K562 (cell line): Measurements from ENCODE around the gene GSTM5. TPM values are rescaled to one million over a fixed set of nuclear protein-coding genes. Genes with fewer than 3 reads are reported as not detected.

Experiments used
- ARID1B ChIP-seq: fragments of 450-650 bp; IDR thresholded peaks from 2 replicates; pipeline ENCODE4 v1.6.1; 2016; ENCODE audit warnings: antibody characterized with exemption, mild to moderate bottlenecking, inconsistent platforms
- HEY1 ChIP-seq: fragments of 250-450 bp; sonication (Bioruptor Pico); IDR thresholded peaks from 2 replicates; pipeline ENCODE4 v1.5.0; 2020; ENCODE audit warnings: mild to moderate bottlenecking, moderate library complexity, borderline replicate concordance
- HLTF ChIP-seq: fragments of 450-650 bp; IDR thresholded peaks from 2 replicates; pipeline ENCODE4 v1.6.1; 2016
- JUN ChIP-seq, 2 experiments: sonication (generic) in 1 of 2; formaldehyde crosslinking in 1 of 2; IDR thresholded peaks; 2 replicates each; pipeline versions ENCODE4 v1.6.1 to v1.8.0; 2012 to 2022; ENCODE audit warnings: borderline replicate concordance in 2 of 2, mild to moderate bottlenecking in 2 of 2, improper control_type of control experiment in 1 of 2, low read depth in 1 of 2, low read length in 1 of 2, missing genetic modification reagents in 1 of 2
- MECOM ChIP-seq: fragments of 250-450 bp; sonication (Bioruptor Pico); IDR thresholded peaks from 2 replicates; pipeline ENCODE4 v1.8.0; 2022; ENCODE audit warnings: inconsistent platforms
- MEF2D ChIP-seq: conservative IDR thresholded peaks from 2 replicates; pipeline ENCODE4 v1.6.1; 2016; ENCODE audit warnings: low read depth, missing genetic modification characterization, missing compliant biosample characterization
- NR4A1 ChIP-seq, 2 experiments: fragments of 250-450 bp in 1 of 2; fragments of 450-650 bp in 1 of 2; sonication (Bioruptor Pico) in 1 of 2; IDR thresholded peaks; 2 replicates each; pipeline versions ENCODE4 v1.4.0 to v1.6.1; 2016 to 2020; ENCODE audit warnings: mild to moderate bottlenecking in 2 of 2, missing compliant biosample characterization in 1 of 2, missing genetic modification characterization in 1 of 2, moderate library complexity in 1 of 2
- PPARD ChIP-seq: fragments of 250-450 bp; sonication (Bioruptor Pico); IDR thresholded peaks from 2 replicates; pipeline ENCODE4 v1.8.0; 2022; ENCODE audit warnings: inconsistent platforms, mild to moderate bottlenecking, moderate library complexity
- PTTG1 ChIP-seq: fragments of 450-650 bp; IDR thresholded peaks from 2 replicates; pipeline ENCODE4 v1.6.1; 2016; ENCODE audit warnings: low read depth, mild to moderate bottlenecking, missing genetic modification characterization, missing compliant biosample characterization
- SMARCA4 ChIP-seq: fragments of 450-650 bp; IDR thresholded peaks from 2 replicates; pipeline ENCODE4 v1.6.1; 2016
- TRIM28 ChIP-seq: fragments of 450-650 bp; IDR thresholded peaks from 2 replicates; pipeline ENCODE4 v1.6.1; 2017
- ZEB2 ChIP-seq: fragments of 450-650 bp; IDR thresholded peaks from 2 replicates; pipeline ENCODE4 v1.6.1; 2016
- polyA plus RNA-seq, 8 experiments: library from polyadenylated mRNA; depleted of rRNA in 4 of 8; stranded (reverse) in 5 of 8; unstranded in 3 of 8; fragments of >200 nt; fragmentation: Nextera tagmentation in 2 of 8; fragmentation: Illumina TruSeq in 1 of 8; extraction: Ambion mirVana in 2 of 8; extraction: Trizol in 1 of 8; gene quantifications; 2 replicates each; pipeline versions ENCODE4 v1.2.1 to v1.2.3, GENCODE V29; 2011 to 2014; ENCODE audit warnings: inconsistent platforms in 1 of 8, missing spikeins in 1 of 8
- total RNA-seq, 7 experiments: library from RNA; depleted of rRNA in 6 of 7; stranded (reverse); fragments of >200 nt in 6 of 7; fragmentation: Illumina TruSeq in 2 of 7; extraction: Trizol in 2 of 7; gene quantifications; 2 replicates each; pipeline versions ENCODE4 v1.2.1 to v1.2.3, GENCODE V29; 2011 to 2021; ENCODE audit warnings: low replicate concordance in 1 of 7
- TF ChIP-seq, protein P1 (sequence below): fragments of 450-650 bp; IDR thresholded peaks from 2 replicates; pipeline ENCODE4 v1.6.1; 2016; ENCODE audit warnings: mild to moderate bottlenecking, moderate library complexity
- TF ChIP-seq, protein P2 (sequence below): IDR thresholded peaks from 2 replicates; pipeline ENCODE4 v1.6.1; 2012; ENCODE audit warnings: low read depth, low read length, improper control_type of control experiment, borderline replicate concordance

The GSTM5 gene
- total and polyA plus RNA-seq, 9 of the 15 experiments (the other 6 are each of a cell fraction or from before 2014, with no cell fraction given): not detected

- TF ChIP-seq, protein P1, sequence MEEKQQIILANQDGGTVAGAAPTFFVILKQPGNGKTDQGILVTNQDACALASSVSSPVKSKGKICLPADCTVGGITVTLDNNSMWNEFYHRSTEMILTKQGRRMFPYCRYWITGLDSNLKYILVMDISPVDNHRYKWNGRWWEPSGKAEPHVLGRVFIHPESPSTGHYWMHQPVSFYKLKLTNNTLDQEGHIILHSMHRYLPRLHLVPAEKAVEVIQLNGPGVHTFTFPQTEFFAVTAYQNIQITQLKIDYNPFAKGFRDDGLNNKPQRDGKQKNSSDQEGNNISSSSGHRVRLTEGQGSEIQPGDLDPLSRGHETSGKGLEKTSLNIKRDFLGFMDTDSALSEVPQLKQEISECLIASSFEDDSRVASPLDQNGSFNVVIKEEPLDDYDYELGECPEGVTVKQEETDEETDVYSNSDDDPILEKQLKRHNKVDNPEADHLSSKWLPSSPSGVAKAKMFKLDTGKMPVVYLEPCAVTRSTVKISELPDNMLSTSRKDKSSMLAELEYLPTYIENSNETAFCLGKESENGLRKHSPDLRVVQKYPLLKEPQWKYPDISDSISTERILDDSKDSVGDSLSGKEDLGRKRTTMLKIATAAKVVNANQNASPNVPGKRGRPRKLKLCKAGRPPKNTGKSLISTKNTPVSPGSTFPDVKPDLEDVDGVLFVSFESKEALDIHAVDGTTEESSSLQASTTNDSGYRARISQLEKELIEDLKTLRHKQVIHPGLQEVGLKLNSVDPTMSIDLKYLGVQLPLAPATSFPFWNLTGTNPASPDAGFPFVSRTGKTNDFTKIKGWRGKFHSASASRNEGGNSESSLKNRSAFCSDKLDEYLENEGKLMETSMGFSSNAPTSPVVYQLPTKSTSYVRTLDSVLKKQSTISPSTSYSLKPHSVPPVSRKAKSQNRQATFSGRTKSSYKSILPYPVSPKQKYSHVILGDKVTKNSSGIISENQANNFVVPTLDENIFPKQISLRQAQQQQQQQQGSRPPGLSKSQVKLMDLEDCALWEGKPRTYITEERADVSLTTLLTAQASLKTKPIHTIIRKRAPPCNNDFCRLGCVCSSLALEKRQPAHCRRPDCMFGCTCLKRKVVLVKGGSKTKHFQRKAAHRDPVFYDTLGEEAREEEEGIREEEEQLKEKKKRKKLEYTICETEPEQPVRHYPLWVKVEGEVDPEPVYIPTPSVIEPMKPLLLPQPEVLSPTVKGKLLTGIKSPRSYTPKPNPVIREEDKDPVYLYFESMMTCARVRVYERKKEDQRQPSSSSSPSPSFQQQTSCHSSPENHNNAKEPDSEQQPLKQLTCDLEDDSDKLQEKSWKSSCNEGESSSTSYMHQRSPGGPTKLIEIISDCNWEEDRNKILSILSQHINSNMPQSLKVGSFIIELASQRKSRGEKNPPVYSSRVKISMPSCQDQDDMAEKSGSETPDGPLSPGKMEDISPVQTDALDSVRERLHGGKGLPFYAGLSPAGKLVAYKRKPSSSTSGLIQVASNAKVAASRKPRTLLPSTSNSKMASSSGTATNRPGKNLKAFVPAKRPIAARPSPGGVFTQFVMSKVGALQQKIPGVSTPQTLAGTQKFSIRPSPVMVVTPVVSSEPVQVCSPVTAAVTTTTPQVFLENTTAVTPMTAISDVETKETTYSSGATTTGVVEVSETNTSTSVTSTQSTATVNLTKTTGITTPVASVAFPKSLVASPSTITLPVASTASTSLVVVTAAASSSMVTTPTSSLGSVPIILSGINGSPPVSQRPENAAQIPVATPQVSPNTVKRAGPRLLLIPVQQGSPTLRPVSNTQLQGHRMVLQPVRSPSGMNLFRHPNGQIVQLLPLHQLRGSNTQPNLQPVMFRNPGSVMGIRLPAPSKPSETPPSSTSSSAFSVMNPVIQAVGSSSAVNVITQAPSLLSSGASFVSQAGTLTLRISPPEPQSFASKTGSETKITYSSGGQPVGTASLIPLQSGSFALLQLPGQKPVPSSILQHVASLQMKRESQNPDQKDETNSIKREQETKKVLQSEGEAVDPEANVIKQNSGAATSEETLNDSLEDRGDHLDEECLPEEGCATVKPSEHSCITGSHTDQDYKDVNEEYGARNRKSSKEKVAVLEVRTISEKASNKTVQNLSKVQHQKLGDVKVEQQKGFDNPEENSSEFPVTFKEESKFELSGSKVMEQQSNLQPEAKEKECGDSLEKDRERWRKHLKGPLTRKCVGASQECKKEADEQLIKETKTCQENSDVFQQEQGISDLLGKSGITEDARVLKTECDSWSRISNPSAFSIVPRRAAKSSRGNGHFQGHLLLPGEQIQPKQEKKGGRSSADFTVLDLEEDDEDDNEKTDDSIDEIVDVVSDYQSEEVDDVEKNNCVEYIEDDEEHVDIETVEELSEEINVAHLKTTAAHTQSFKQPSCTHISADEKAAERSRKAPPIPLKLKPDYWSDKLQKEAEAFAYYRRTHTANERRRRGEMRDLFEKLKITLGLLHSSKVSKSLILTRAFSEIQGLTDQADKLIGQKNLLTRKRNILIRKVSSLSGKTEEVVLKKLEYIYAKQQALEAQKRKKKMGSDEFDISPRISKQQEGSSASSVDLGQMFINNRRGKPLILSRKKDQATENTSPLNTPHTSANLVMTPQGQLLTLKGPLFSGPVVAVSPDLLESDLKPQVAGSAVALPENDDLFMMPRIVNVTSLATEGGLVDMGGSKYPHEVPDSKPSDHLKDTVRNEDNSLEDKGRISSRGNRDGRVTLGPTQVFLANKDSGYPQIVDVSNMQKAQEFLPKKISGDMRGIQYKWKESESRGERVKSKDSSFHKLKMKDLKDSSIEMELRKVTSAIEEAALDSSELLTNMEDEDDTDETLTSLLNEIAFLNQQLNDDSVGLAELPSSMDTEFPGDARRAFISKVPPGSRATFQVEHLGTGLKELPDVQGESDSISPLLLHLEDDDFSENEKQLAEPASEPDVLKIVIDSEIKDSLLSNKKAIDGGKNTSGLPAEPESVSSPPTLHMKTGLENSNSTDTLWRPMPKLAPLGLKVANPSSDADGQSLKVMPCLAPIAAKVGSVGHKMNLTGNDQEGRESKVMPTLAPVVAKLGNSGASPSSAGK: peak; percentile 46
- TF ChIP-seq NR4A1 (CRISPR knock-in tag; IDR thresholded peaks at IDR 0.05) (no peak), NR4A1 (tag; IDR thresholded peaks at IDR 0.05) (peak; percentile 83), MECOM (CRISPR knock-in tag) (peak; percentile 48; the same call in 1 of the 2 replicates), MEF2D (tag) (peak; percentile 68), TRIM28 (no peak), ARID1B (peak; percentile 70), ZEB2 (no peak), PTTG1 (tag) (peak; percentile 55), SMARCA4 (peak; percentile 71), JUN (IDR thresholded peaks at IDR 0.05; ENCODE audit: borderline replicate concordance, low read depth, low read length) (peak; percentile 58), JUN (CRISPR knock-in tag; IDR thresholded peaks at IDR 0.05; ENCODE audit: borderline replicate concordance) (no peak), HLTF (no peak), HEY1 (CRISPR knock-in tag) (peak; percentile 24; the same call in 1 of the 2 replicates), PPARD (CRISPR knock-in tag) (no peak)
- TF ChIP-seq, protein P2, sequence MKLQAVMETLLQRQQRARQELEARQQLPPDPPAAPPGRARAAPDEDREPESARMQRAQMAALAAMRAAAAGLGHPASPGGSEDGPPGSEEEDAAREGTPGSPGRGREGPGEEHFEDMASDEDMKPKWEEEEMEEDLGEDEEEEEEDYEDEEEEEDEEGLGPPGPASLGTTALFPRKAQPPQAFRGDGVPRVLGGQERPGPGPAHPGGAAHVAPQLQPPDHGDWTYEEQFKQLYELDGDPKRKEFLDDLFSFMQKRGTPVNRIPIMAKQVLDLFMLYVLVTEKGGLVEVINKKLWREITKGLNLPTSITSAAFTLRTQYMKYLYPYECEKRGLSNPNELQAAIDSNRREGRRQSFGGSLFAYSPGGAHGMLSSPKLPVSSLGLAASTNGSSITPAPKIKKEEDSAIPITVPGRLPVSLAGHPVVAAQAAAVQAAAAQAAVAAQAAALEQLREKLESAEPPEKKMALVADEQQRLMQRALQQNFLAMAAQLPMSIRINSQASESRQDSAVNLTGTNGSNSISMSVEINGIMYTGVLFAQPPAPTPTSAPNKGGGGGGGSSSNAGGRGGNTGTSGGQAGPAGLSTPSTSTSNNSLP: peak; percentile 41; the same call in 1 of the 2 replicates
These were observed 51.0 kb downstream of the GSTM5 start (continued) for GRCh38 chr1:109762821-109763645.
